B cell (primary cell): ENCODE data around the gene LHX6. TPM values are rescaled to one million over a fixed set of nuclear protein-coding genes. Genes with fewer than 3 reads are reported as not detected.
A peak's percentile ranks its signal among the peaks of the same experiment; 100 is the strongest.

Experiments
- ATAC-seq: fragments of 200-7000 bp; cut with Tn5 transposase; one replicate; pipeline ENCODE4 v1.10.0; 2021; ENCODE audit warnings: low read depth, mild to moderate bottlenecking, moderate number of reproducible peaks, moderate library complexity
- CTCF ChIA-PET: fragments of 350-600 bp; sonication (Branson Sonifier 250); formaldehyde crosslinking; loops from one replicate; lab custom pipeline; 2021; ENCODE audit warnings: antibody characterized with exemption, inconsistent platforms; lab: Charles Lee
- POLR2A ChIA-PET: fragments of 350-600 bp; sonication (Branson Sonifier 250); formaldehyde crosslinking; loops from one replicate; lab custom pipeline; 2021; ENCODE audit warnings: antibody characterized with exemption; lab: Charles Lee
- DNase-seq: peaks from one replicate; pipeline ENCODE4 v3.0.0; 2013
- H2AFZ ChIP-seq: 2 replicates; pipeline ENCODE4 v1.6.1; 2012; ENCODE audit warnings: mild to moderate bottlenecking, low read depth, low read length; ENCODE audit not compliant: insufficient read depth, poor library complexity, severe bottlenecking
- H3K27ac ChIP-seq, 2 donors: 1 replicate in 1 of 2; 2 replicates in 1 of 2; pipeline ENCODE4 v1.5.1; 2012 to 2013; ENCODE audit warnings: low read length in 2 of 2, mild to moderate bottlenecking in 2 of 2, moderate library complexity in 1 of 2
- H3K27me3 ChIP-seq, 4 experiments: fragments of 200-600 bp in 1 of 4; sonication (generic) in 1 of 4; replicated peaks in 1 of 4; 1 replicate in 2 of 4; 2 replicates in 2 of 4; pipeline versions ENCODE4 v1.6.1 to v1.7.0; 2013 to 2016; ENCODE audit warnings: low read length in 3 of 4, mild to moderate bottlenecking in 2 of 4, mixed read lengths in 1 of 4, moderate library complexity in 1 of 4; ENCODE audit not compliant: insufficient read depth in 4 of 4, control insufficient read depth in 3 of 4; ENCODE audit errors: control extremely low read depth in 1 of 4
- H3K36me3 ChIP-seq, 2 experiments: replicated peaks in 1 of 2; 1 replicate in 1 of 2; 2 replicates in 1 of 2; pipeline versions ENCODE4 v1.6.1 to v1.7.1; 2013; ENCODE audit warnings: low read length in 1 of 2; ENCODE audit not compliant: insufficient read depth in 2 of 2, control insufficient read depth in 1 of 2; ENCODE audit errors: control extremely low read depth in 1 of 2, extremely low read depth in 1 of 2
- H3K4me1 ChIP-seq, 2 donors: fragments of 200-600 bp in 1 of 2; sonication (generic) in 1 of 2; 1 replicate in 1 of 2; 2 replicates in 1 of 2; pipeline versions ENCODE4 v1.5.1 to v1.6.1; 2013 to 2017; ENCODE audit warnings: low read length in 2 of 2; ENCODE audit not compliant: control insufficient read depth in 2 of 2, insufficient read depth in 2 of 2
- H3K4me2 ChIP-seq: replicated peaks from 2 replicates; pipeline ENCODE3; 2012; ENCODE audit warnings: mild to moderate bottlenecking, low read depth, low read length; ENCODE audit not compliant: poor library complexity, severe bottlenecking
- H3K4me3 ChIP-seq, 5 experiments: fragments of 200-600 bp in 1 of 5; sonication (generic) in 1 of 5; 1 replicate in 3 of 5; 2 replicates in 2 of 5; pipeline versions ENCODE4 v1.5.1 to v1.7.0; 2011 to 2016; ENCODE audit warnings: low read length in 4 of 5, mild to moderate bottlenecking in 4 of 5, low read depth in 2 of 5, control low read depth in 1 of 5, moderate library complexity in 1 of 5; ENCODE audit not compliant: insufficient read depth in 1 of 5; ENCODE audit errors: control extremely low read depth in 1 of 5, extremely low read depth in 1 of 5
- H3K79me2 ChIP-seq: fragments of 200-600 bp; sonication (generic); one replicate; pipeline ENCODE4 v1.6.0; 2016; ENCODE audit warnings: low read length; ENCODE audit not compliant: control insufficient read depth, insufficient read depth
- H3K9ac ChIP-seq: fragments of 200-600 bp; sonication (generic); 2 replicates; pipeline ENCODE4 v1.6.1; 2017; ENCODE audit warnings: mild to moderate bottlenecking, low read length, moderate library complexity
- H3K9me3 ChIP-seq, 3 donors: one replicate each; pipeline versions ENCODE4 v1.6.1 to v1.7.1; 2013; ENCODE audit warnings: low read length in 2 of 3; ENCODE audit not compliant: control insufficient read depth in 2 of 3, insufficient read depth in 1 of 3; ENCODE audit errors: control extremely low read depth in 1 of 3
- H4K20me1 ChIP-seq: 2 replicates; pipeline ENCODE4 v1.6.0; 2012; ENCODE audit warnings: mild to moderate bottlenecking, low read length; ENCODE audit not compliant: insufficient read depth, control insufficient read depth, poor library complexity, severe bottlenecking
- H3K27ac Mint-ChIP-seq: one replicate; pipeline ENCODE4 v1.8.0; 2021; ENCODE audit warnings: mixed read lengths
- H3K27me3 Mint-ChIP-seq: one replicate; pipeline ENCODE4 v1.8.0; 2021; ENCODE audit warnings: mixed read lengths
- H3K4me1 Mint-ChIP-seq: one replicate; pipeline ENCODE4 v1.8.0; 2021; ENCODE audit warnings: mixed read lengths
- H3K4me3 Mint-ChIP-seq: one replicate; pipeline ENCODE4 v1.8.0; 2021; ENCODE audit warnings: mixed read lengths
- H3K9me3 Mint-ChIP-seq: one replicate; pipeline ENCODE4 v1.8.0; 2022; ENCODE audit warnings: mixed read lengths; ENCODE audit not compliant: insufficient read depth
- EZH2 ChIP-seq: IDR thresholded peaks from 2 replicates; pipeline ENCODE4 v1.6.1; 2012; ENCODE audit warnings: borderline replicate concordance, low read depth, mild to moderate bottlenecking, moderate library complexity, low read length; ENCODE audit not compliant: insufficient read depth, poor library complexity, severe bottlenecking
- WGBS: methylation state at CpG from one replicate; pipeline ENCODE4 v1.1.5; 2013; ENCODE audit warnings: missing lambda C conversion rate; ENCODE audit not compliant: insufficient coverage; 5-methylcytosine and 5-hydroxymethylcytosine counted together
- intact Hi-C: fragments of 100-400 bp; cut with micrococcal nuclease; formaldehyde crosslinking; loops from one replicate; pipeline ENCODE4 v1.10.0; 2022
- polyA plus RNA-seq: library from polyadenylated mRNA; depleted of rRNA; stranded (reverse); fragments of >200 nt; gene quantifications from 2 replicates; pipeline ENCODE4 v1.2.3, GENCODE V29; 2012
- total RNA-seq, 2 donors: library from RNA; stranded (reverse); fragments of 120-200 nt in 1 of 2; gene quantifications; 1 replicate in 1 of 2; 2 replicates in 1 of 2; pipeline versions ENCODE4 v1.2.3 to v1.2.4, GENCODE V29; 2013 to 2022
- TF ChIP-seq, protein P1 (sequence below): fragments of 200-600 bp; IDR thresholded peaks from one replicate; pipeline ENCODE4 v1.8.0; 2022; ENCODE audit warnings: antibody characterized with exemption, mild to moderate bottlenecking

LHX6 gene
- total and polyA plus RNA-seq, 2 donors (not counting 1 experiment from before 2014, with no cell fraction given): 0.03 TPM; not detected in 1

DNA sequence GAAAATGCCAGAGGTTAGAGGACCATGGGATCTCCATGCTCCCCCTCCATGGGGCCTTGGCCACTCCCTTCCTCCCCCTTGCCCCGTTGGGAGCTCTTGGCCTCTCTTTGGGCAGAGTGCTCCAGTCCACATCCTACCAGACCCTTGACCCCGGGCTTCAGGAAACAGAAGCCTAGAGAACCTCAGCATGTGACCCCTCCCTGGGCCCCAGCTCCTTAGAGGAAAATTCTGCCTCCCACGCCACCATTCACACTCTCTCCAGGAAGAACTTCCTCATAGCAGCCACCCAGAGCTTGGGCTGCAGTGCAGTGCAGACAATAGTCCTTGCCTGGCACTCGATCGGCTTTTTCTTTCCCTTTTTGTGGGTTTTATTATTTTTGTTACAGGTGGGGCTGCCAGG is 6.0 kb downstream of the LHX6 start:
- no peaks in the 10 kb centered on the region for H3K36me3 ChIP-seq
- TF ChIP-seq, protein P1, sequence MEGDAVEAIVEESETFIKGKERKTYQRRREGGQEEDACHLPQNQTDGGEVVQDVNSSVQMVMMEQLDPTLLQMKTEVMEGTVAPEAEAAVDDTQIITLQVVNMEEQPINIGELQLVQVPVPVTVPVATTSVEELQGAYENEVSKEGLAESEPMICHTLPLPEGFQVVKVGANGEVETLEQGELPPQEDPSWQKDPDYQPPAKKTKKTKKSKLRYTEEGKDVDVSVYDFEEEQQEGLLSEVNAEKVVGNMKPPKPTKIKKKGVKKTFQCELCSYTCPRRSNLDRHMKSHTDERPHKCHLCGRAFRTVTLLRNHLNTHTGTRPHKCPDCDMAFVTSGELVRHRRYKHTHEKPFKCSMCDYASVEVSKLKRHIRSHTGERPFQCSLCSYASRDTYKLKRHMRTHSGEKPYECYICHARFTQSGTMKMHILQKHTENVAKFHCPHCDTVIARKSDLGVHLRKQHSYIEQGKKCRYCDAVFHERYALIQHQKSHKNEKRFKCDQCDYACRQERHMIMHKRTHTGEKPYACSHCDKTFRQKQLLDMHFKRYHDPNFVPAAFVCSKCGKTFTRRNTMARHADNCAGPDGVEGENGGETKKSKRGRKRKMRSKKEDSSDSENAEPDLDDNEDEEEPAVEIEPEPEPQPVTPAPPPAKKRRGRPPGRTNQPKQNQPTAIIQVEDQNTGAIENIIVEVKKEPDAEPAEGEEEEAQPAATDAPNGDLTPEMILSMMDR: no peak
- no peak for TF ChIP-seq EZH2
- Mint-ChIP-seq H3K27ac (no peak overlapping the region), H3K4me3 (no peak overlapping the region), H3K27me3 (peaks cover 84% of the 10 kb centered on the region), H3K9me3 (no peaks in the 10 kb centered on the region), H3K4me1 (peaks cover 34% of the 10 kb centered on the region)
- H3K4me1 ChIP-seq: peaks cover 33 to 35% of the 10 kb centered on the region in 2 donors
- WGBS: 35% methylated on average over 2 of the region's 5 CpGs
- H4K20me1 ChIP-seq: no peaks in the 10 kb centered on the region
- no peak overlapping the region for H3K4me3 ChIP-seq
- intact Hi-C loops: no loop called here
- ATAC-seq: no peak
- ChIA-PET POLR2A (no interaction called here), CTCF (no interaction called here)
- no peak overlapping the region for H2AFZ ChIP-seq
- H3K27me3 ChIP-seq: peaks cover 0 to 70% (median 39%) of the 10 kb centered on the region in 4 experiments
- DNase-seq: no peak
- H3K9ac ChIP-seq: no peak overlapping the region
- H3K27ac ChIP-seq: no peak overlapping the region
- H3K4me2 ChIP-seq: no peak overlapping the region
- no peaks in the 10 kb centered on the region for H3K79me2 ChIP-seq
- H3K9me3 ChIP-seq: peaks cover 0 to 30% (median 0%) of the 10 kb centered on the region in 3 donors

DNA sequence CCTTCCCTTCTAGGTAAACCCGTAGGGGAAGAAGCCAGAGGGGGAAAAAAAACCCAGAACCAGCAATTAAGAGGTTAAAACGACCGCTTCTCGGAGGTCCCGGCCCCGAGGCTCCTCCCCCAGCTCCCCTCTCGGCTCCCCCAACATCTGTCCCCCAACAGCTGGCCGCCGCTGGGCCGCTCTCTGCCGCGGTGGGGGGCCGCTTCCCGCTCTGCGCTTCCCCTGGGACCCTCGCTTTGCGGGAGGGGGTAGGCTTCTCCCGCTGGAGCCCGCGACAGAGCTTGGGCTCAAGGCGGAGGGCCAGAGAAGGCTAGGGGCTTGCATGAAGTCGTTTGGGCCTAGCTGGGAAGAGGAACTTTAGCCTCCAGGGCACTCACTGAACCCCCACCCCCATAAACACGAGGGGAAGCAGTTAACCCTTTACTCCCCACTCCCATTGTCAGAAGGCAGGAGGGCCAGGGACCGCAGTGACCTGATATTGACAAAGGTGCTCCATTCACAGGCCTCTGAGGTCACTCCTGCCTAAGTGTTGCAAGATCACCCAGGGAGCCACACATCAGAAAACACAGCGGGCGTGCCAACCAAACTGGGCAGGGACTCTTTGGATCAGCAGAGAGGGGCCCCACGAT is 7.5 kb downstream of the LHX6 start:
- Histone ChIP-seq H3K36me3 (no peaks in the 10 kb centered on the region), H3K27ac (no peak overlapping the region), H2AFZ (no peak overlapping the region), H3K79me2 (no peaks in the 10 kb centered on the region), H3K27me3 (peaks cover 0 to 80% (median 46%) of the 10 kb centered on the region in 4 experiments), H3K4me3 (no peak overlapping the region), H3K4me2 (peak overlapping the region; percentile 35), H4K20me1 (no peaks in the 10 kb centered on the region), H3K4me1 (peaks cover 33 to 38% of the 10 kb centered on the region in 2 donors), H3K9me3 (peaks cover 0 to 29% (median 0%) of the 10 kb centered on the region in 3 donors), H3K9ac (no peak overlapping the region)
- DNase-seq (no peak), ATAC-seq (no peak)
- WGBS: 15% methylated on average over 25 of the region's 27 CpGs
- TF ChIP-seq EZH2: no peak
- TF ChIP-seq, protein P1: no peak
- ChIA-PET POLR2A (no interaction called here), CTCF (no interaction called here)
- Mint-ChIP-seq H3K27me3 (peaks cover 82% of the 10 kb centered on the region), H3K9me3 (no peaks in the 10 kb centered on the region), H3K27ac (no peak overlapping the region), H3K4me1 (peaks cover 32% of the 10 kb centered on the region), H3K4me3 (no peak overlapping the region)
- intact Hi-C loops: no loop called here
